DOHH2 (cell line): Measurements from ENCODE around the gene TUT1.

Experiments used
- H3F3A ChIP-seq: fragments of 200-600 bp; sonication (generic), shearing (Covaris generic); 2 replicates; pipeline ENCODE4 v1.6.0; 2016; ENCODE audit warnings: antibody characterized with exemption, mild to moderate bottlenecking; ENCODE audit not compliant: control insufficient read depth, insufficient read depth
- H3K27ac ChIP-seq: fragments of 200-600 bp; sonication (generic); 2 replicates; pipeline ENCODE4 v1.5.1; 2014; ENCODE audit warnings: low read depth, mild to moderate bottlenecking, low read length, moderate library complexity
- H3K27me3 ChIP-seq: fragments of 200-600 bp; sonication (generic); 2 replicates; pipeline ENCODE4 v1.6.1; 2014; ENCODE audit warnings: mild to moderate bottlenecking, low read length, mixed read lengths; ENCODE audit not compliant: control insufficient read depth
- H3K36me3 ChIP-seq: fragments of 200-600 bp; sonication (generic); 2 replicates; pipeline ENCODE4 v1.6.1; 2014; ENCODE audit warnings: mild to moderate bottlenecking, low read length, moderate library complexity, mixed read lengths; ENCODE audit not compliant: control insufficient read depth
- H3K4me1 ChIP-seq: fragments of 200-600 bp; sonication (generic); 2 replicates; pipeline ENCODE4 v1.6.1; 2014; ENCODE audit warnings: mild to moderate bottlenecking, low read length, mixed read lengths; ENCODE audit not compliant: control insufficient read depth
- H3K4me2 ChIP-seq: fragments of 200-600 bp; sonication (generic); 2 replicates; pipeline ENCODE4 v1.6.0; 2014; ENCODE audit warnings: mild to moderate bottlenecking, low read length, moderate library complexity
- H3K4me3 ChIP-seq: fragments of 200-600 bp; sonication (generic); 2 replicates; pipeline ENCODE4 v1.5.1; 2014; ENCODE audit warnings: mild to moderate bottlenecking, low read length, mixed read lengths
- H3K79me2 ChIP-seq: fragments of 200-600 bp; sonication (generic); 2 replicates; pipeline ENCODE4 v1.6.1; 2014; ENCODE audit warnings: mild to moderate bottlenecking, low read length, mixed read lengths; ENCODE audit not compliant: control insufficient read depth
- H3K9me2 ChIP-seq: fragments of 200-600 bp; sonication (generic); replicated peaks from 2 replicates; pipeline ENCODE4 v1.6.1; 2014; ENCODE audit warnings: mild to moderate bottlenecking, low read length, mixed read lengths; ENCODE audit not compliant: control insufficient read depth
- H3K9me3 ChIP-seq: fragments of 200-600 bp; sonication (generic); 2 replicates; pipeline ENCODE4 v1.6.1; 2014; ENCODE audit warnings: antibody characterized with exemption, low read length, mixed read lengths; ENCODE audit not compliant: control insufficient read depth, insufficient read depth
- H4K20me1 ChIP-seq: fragments of 200-600 bp; sonication (generic); 2 replicates; pipeline ENCODE4 v1.6.0; 2014; ENCODE audit warnings: low read depth, mild to moderate bottlenecking, antibody characterized with exemption, low read length, moderate library complexity; ENCODE audit not compliant: control insufficient read depth, insufficient read depth
- EZH2phosphoT487 ChIP-seq: fragments of 200-600 bp; sonication (generic); IDR thresholded peaks from 2 replicates; pipeline ENCODE4 v1.6.1; 2017; ENCODE audit warnings: borderline replicate concordance, mild to moderate bottlenecking, antibody characterized with exemption, low read length, moderate library complexity, mixed read lengths
- TF ChIP-seq, protein P1 (sequence below): fragments of 200-600 bp; sonication (generic); IDR thresholded peaks from one replicate; pipeline ENCODE4 v1.5.1; 2014; ENCODE audit warnings: antibody characterized with exemption, mild to moderate bottlenecking, low read depth, low read length; ENCODE audit not compliant: poor library complexity, severe bottlenecking

Gene TUT1

DNA sequence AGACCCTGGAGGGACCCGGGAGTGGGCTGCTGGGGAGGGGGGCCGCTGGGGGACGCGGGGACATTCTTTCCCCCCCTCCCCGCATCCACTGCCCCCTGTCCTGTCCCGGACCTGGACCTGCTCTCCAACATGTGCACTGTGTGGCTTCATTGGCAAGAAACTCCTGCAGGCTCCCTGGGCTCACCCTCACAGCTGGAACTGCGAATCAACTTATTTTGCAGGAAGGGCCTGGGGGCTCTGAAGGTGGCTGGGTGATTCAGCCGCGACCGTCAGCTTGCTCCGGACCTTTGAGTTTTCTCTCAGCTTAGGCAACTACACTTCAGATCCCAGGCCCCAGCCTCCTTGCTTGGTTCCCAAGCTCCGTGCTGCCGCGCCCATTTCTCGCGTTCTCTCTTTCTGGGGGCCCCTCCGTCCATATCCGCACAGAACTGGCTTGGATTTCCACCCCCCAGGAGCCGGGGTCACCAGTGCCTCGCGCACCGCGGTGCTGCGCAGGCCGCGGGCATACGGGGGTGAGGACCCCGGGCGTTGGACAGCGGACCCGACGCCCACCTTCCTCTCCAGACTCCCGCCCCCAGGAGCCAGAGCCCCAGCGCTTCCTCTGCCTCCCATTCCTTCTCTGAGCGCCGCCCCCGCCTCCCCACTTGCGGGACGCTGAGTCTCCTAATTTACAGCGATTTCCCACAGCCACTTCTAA lies 44.2 kb downstream of the TUT1 start:
- Histone ChIP-seq H3K27me3 (peaks cover 67% of the 10 kb centered on the region), H3K4me3 (no peak overlapping the region), H3F3A (no peaks in the 10 kb centered on the region), H3K36me3 (no peaks in the 10 kb centered on the region), H3K4me1 (peaks cover 11% of the 10 kb centered on the region), H3K27ac (no peak overlapping the region), H3K79me2 (no peaks in the 10 kb centered on the region), H3K4me2 (no peak overlapping the region), H3K9me3 (no peaks in the 10 kb centered on the region), H4K20me1 (0 out of 2 replicates have a peak, but pooled peaks cover 3% of the 10 kb centered on the region), H3K9me2 (no peaks in the 10 kb centered on the region)
- TF ChIP-seq, protein P1, sequence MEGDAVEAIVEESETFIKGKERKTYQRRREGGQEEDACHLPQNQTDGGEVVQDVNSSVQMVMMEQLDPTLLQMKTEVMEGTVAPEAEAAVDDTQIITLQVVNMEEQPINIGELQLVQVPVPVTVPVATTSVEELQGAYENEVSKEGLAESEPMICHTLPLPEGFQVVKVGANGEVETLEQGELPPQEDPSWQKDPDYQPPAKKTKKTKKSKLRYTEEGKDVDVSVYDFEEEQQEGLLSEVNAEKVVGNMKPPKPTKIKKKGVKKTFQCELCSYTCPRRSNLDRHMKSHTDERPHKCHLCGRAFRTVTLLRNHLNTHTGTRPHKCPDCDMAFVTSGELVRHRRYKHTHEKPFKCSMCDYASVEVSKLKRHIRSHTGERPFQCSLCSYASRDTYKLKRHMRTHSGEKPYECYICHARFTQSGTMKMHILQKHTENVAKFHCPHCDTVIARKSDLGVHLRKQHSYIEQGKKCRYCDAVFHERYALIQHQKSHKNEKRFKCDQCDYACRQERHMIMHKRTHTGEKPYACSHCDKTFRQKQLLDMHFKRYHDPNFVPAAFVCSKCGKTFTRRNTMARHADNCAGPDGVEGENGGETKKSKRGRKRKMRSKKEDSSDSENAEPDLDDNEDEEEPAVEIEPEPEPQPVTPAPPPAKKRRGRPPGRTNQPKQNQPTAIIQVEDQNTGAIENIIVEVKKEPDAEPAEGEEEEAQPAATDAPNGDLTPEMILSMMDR: no peak

DNA sequence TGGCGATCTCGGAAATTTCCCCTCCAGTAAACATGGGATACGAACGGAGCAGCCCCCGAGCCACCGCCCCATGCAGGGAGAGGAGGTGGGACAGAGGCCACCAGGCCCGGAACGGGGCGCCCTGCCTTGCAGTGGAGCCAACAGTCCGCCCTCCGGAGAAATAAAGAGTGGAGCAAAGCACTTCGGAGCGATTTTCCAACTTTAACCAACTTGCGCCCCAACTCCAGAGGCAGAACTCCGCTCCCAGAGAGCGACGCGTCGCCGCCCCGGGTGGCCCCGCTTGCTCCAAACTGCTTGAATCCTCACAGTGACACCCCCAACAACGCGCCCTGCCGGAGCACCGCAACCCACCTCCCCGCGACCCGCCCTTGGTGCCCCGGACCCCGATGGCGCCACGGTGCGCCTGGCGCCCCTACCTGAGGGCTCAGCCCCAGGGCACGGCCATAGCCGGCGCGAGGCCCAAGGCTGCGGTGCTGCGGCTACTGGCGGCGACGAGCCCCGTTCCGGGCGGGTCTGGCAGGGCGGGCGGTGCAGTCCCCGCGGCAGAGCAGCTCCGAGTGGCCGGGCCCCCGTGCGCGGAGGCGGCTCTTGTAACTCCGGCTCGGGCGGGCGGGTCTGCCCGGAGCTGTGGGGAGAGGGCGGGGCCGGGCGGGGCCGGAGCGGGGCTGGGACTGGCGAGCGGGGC lies 44.9 kb downstream of the TUT1 start, which contains the start of gene AHNAK:
TSS of gene AHNAK (minus strand) at position 563 of the 685 bp plus-strand sequence. CDS start 10,708 bp downstream, outside the sequence.
- Histone ChIP-seq H3K79me2 (no peaks in the 10 kb centered on the region), H3K4me1 (peaks cover 9% of the 10 kb centered on the region), H3K27ac (no peak within 1 kb of the TSS), H3K4me3 (no peak within 1 kb of the TSS), H3K9me3 (no peaks in the 10 kb centered on the region), H3K27me3 (peaks cover 67% of the 10 kb centered on the region), H4K20me1 (0 out of 2 replicates have a peak, but pooled peaks cover under 1% of the 10 kb centered on the region), H3K36me3 (no peaks in the 10 kb centered on the region), H3K9me2 (no peaks in the 10 kb centered on the region), H3F3A (no peaks in the 10 kb centered on the region), H3K4me2 (no peak within 1 kb of the TSS)
- peak; percentile 51; the same call in 1 of the 2 replicates for TF ChIP-seq EZH2phosphoT487
- TF ChIP-seq, protein P1: no peak

DNA sequence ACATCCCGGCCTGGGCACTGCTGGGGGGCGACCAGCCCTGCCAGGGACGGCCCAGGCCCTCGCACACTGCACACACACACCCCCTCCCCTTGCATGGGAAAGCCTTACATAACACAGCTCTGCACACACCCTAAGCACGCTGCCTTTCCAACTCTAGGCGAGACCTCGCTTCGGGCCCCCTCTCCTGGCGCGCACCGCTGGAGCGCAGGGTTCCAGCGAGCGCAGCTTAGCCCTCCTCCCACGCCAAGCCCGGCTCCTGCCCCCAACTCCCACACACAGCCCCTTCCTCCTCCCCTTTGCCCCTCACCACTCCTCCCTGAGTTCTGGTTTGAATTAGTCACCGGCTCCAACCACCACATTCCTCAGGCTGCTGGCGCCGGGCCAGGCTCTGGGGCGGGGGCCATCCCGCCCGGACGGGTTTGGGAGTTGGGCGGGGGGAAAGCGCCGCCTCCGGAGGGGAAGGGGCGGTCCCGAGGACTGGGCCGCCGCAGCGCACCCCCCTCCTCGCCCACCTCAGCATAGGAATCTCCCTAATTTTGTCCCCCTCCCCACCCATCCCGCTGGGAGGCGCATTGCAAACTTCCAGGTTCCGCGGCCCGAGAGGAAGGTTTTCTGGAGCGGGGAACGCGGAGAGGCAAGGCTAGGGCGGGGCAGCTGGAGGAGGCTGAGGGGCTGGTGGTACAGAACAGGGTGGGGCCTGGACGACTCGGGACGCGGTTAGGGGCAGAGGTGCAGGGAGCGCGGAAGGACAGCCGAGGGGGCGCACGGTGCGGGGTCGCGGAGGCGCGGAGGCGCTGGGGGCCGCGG lies 45.7 kb downstream of the TUT1 start:
- peaks cover 16% of the 10 kb centered on the region for H3K4me1 ChIP-seq
- H4K20me1 ChIP-seq: no peaks in the 10 kb centered on the region
- no peak overlapping the region for H3K4me2 ChIP-seq
- H3K4me3 ChIP-seq: no peak overlapping the region
- H3K27ac ChIP-seq: no peak overlapping the region
- no peaks in the 10 kb centered on the region for H3K36me3 ChIP-seq
- H3K9me3 ChIP-seq: no peaks in the 10 kb centered on the region
- no peaks in the 10 kb centered on the region for H3K79me2 ChIP-seq
- H3F3A ChIP-seq: no peaks in the 10 kb centered on the region
- no peaks in the 10 kb centered on the region for H3K9me2 ChIP-seq
- peaks cover 73% of the 10 kb centered on the region for H3K27me3 ChIP-seq
- TF ChIP-seq EZH2phosphoT487: no peak
- TF ChIP-seq, protein P1: no peak
